OCI-LY7 (cell line): Measurements from ENCODE around the gene BAHCC1. TPM values are rescaled to one million over a fixed set of nuclear protein-coding genes. Genes with fewer than 3 reads are reported as not detected.

ENCODE experiments used
- BruUV-seq: library from RNA; stranded (reverse); fragments of 400-500 nt; replicated peaks from 2 replicates; lab custom pipeline; 2021; lab: Mats Ljungman, UMichigan
- CTCF ChIA-PET: fragments of 300-600 bp; sonication (Branson Sonifier 250); formaldehyde crosslinking; loops from one replicate; lab custom pipeline; 2022; ENCODE audit warnings: antibody characterized with exemption; ENCODE audit not compliant: unreplicated experiment; lab: Charles Lee
- POLR2A ChIA-PET: fragments of 300-600 bp; sonication (Branson Sonifier 250); formaldehyde crosslinking; loops from one replicate; lab custom pipeline; 2022; ENCODE audit warnings: antibody characterized with exemption; lab: Charles Lee
- DNase-seq: peaks from one replicate; pipeline ENCODE4 v3.0.0-alpha.2; 2015; ENCODE audit warnings: low spot score
- H2AFZ ChIP-seq: fragments of 200-600 bp; sonication (generic), shearing (Covaris generic); 2 replicates; pipeline ENCODE4 v1.6.1; 2014; ENCODE audit warnings: mild to moderate bottlenecking, antibody characterized with exemption, low read length, moderate library complexity
- H3K27ac ChIP-seq: fragments of 200-600 bp; sonication (generic); 2 replicates; pipeline ENCODE4 v1.5.1; 2014; ENCODE audit warnings: mixed run types, low read depth, mild to moderate bottlenecking, moderate library complexity, low read length, inconsistent platforms; ENCODE audit not compliant: poor library complexity, severe bottlenecking
- H3K36me3 ChIP-seq: fragments of 200-600 bp; sonication (generic); 2 replicates; pipeline ENCODE4 v1.6.1; 2014; ENCODE audit warnings: mild to moderate bottlenecking, antibody characterized with exemption, low read length, moderate library complexity, mixed read lengths; ENCODE audit not compliant: insufficient read depth
- H3K4me1 ChIP-seq: fragments of 200-600 bp; sonication (generic); 2 replicates; pipeline ENCODE4 v1.5.1; 2014; ENCODE audit warnings: mild to moderate bottlenecking, low read length; ENCODE audit not compliant: insufficient read depth, poor library complexity, severe bottlenecking
- H3K4me2 ChIP-seq: fragments of 200-600 bp; sonication (generic); 2 replicates; pipeline ENCODE4 v1.6.1; 2014; ENCODE audit warnings: mild to moderate bottlenecking, low read length
- H3K4me3 ChIP-seq: fragments of 200-600 bp; sonication (generic); 2 replicates; pipeline ENCODE4 v1.5.1; 2014; ENCODE audit warnings: mild to moderate bottlenecking, low read depth, low read length; ENCODE audit not compliant: poor library complexity, severe bottlenecking
- H3K79me2 ChIP-seq: fragments of 200-600 bp; sonication (generic); 2 replicates; pipeline ENCODE4 v1.6.1; 2016; ENCODE audit warnings: low read depth, mild to moderate bottlenecking, low read length, moderate library complexity, mixed read lengths; ENCODE audit not compliant: insufficient read depth
- H3K9me2 ChIP-seq: fragments of 200-600 bp; sonication (generic); 2 replicates; pipeline ENCODE4 v1.6.1; 2016; ENCODE audit warnings: mild to moderate bottlenecking, low read length, mixed read lengths; ENCODE audit not compliant: insufficient read depth
- H3K9me3 ChIP-seq: fragments of 200-600 bp; sonication (generic); 2 replicates; pipeline ENCODE4 v1.6.1; 2014; ENCODE audit warnings: mild to moderate bottlenecking, mixed run types, low read length, mixed read lengths
- H4K20me1 ChIP-seq: fragments of 200-600 bp; sonication (generic); 2 replicates; pipeline ENCODE4 v1.6.1; 2014; ENCODE audit warnings: mild to moderate bottlenecking, antibody characterized with exemption, low read length, moderate library complexity, mixed read lengths; ENCODE audit not compliant: insufficient read depth
- EZH2phosphoT487 ChIP-seq: fragments of 200-600 bp; sonication (generic); IDR thresholded peaks from 2 replicates; pipeline ENCODE4 v1.6.1; 2018; ENCODE audit warnings: low read depth, borderline replicate concordance, mild to moderate bottlenecking, mixed run types, antibody characterized with exemption, low read length, moderate library complexity, mixed read lengths
- intact Hi-C: fragments of 100-400 bp; cut with micrococcal nuclease; formaldehyde crosslinking; loops from one replicate; pipeline ENCODE4 v1.10.0; 2022; ENCODE audit not compliant: unreplicated experiment
- total RNA-seq, 2 experiments: library from RNA; depleted of rRNA in 1 of 2; stranded (reverse); fragments of >200 nt in 1 of 2; shearing (Covaris generic) in 1 of 2; gene quantifications; 2 replicates each; pipeline ENCODE4 v1.2.3, GENCODE V29; 2014 to 2022
- TF ChIP-seq, protein P1 (sequence below): fragments of 200-600 bp; sonication (generic); conservative IDR thresholded peaks from 2 replicates; pipeline ENCODE4 v1.5.1; 2014; ENCODE audit warnings: mild to moderate bottlenecking, antibody characterized with exemption, low read length, moderate library complexity, mixed read lengths

Gene BAHCC1
- total RNA-seq, 2 experiments from 2014 or later = 5.2 to 5.5 TPM

GRCh38 chr17:81491761-81492160 is 96.5 kb downstream of the BAHCC1 start:
- Histone ChIP-seq H3K9me3 (no peaks in the 10 kb centered on the region), H3K4me1 (peaks cover 37% of the 10 kb centered on the region), H3K79me2 (no peaks in the 10 kb centered on the region), H3K4me2 (no peak overlapping the region), H3K36me3 (no peaks in the 10 kb centered on the region), H2AFZ (no peak overlapping the region), H3K27ac (no peak overlapping the region), H3K9me2 (no peaks in the 10 kb centered on the region), H3K4me3 (no peak overlapping the region), H4K20me1 (no peaks in the 10 kb centered on the region)
- TF ChIP-seq EZH2phosphoT487 = no peak
- TF ChIP-seq, protein P1, sequence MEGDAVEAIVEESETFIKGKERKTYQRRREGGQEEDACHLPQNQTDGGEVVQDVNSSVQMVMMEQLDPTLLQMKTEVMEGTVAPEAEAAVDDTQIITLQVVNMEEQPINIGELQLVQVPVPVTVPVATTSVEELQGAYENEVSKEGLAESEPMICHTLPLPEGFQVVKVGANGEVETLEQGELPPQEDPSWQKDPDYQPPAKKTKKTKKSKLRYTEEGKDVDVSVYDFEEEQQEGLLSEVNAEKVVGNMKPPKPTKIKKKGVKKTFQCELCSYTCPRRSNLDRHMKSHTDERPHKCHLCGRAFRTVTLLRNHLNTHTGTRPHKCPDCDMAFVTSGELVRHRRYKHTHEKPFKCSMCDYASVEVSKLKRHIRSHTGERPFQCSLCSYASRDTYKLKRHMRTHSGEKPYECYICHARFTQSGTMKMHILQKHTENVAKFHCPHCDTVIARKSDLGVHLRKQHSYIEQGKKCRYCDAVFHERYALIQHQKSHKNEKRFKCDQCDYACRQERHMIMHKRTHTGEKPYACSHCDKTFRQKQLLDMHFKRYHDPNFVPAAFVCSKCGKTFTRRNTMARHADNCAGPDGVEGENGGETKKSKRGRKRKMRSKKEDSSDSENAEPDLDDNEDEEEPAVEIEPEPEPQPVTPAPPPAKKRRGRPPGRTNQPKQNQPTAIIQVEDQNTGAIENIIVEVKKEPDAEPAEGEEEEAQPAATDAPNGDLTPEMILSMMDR = no peak
- BruUV-seq = no TSS peak
- no peak for DNase-seq
- intact Hi-C loops = no loop called here
- ChIA-PET POLR2A (interaction anchor here (1.5 kb wide), 1 partner anchor 27 kb away, joined by 4 read pairs; no protein-coding TSS in a partner anchor), CTCF (no interaction called here)

GRCh38 chr17:81492202-81492601 is 96.9 kb downstream of the BAHCC1 start:
- CTCF ChIA-PET = interaction anchor here (0.7 kb wide), 1 partner anchor 72 kb away, joined by 5 read pairs; no protein-coding TSS in a partner anchor
- Histone ChIP-seq H3K9me2 (no peaks in the 10 kb centered on the region), H3K27ac (no peak overlapping the region), H3K9me3 (no peaks in the 10 kb centered on the region), H3K36me3 (no peaks in the 10 kb centered on the region), H3K4me1 (peaks cover 37% of the 10 kb centered on the region), H2AFZ (no peak overlapping the region), H4K20me1 (no peaks in the 10 kb centered on the region), H3K4me3 (no peak overlapping the region), H3K79me2 (no peaks in the 10 kb centered on the region), H3K4me2 (no peak overlapping the region)
- no peak for TF ChIP-seq EZH2phosphoT487
- TF ChIP-seq, protein P1 = no peak
- intact Hi-C loops = no loop called here
- DNase-seq = no peak
- BruUV-seq = no TSS peak
- POLR2A ChIA-PET = interaction anchor here (1.5 kb wide), 1 partner anchor 26 kb away, joined by 4 read pairs; no protein-coding TSS in a partner anchor

- Histone ChIP-seq H3K9me2 (no peaks in the 10 kb centered on the region), H3K36me3 (no peaks in the 10 kb centered on the region), H3K9me3 (no peaks in the 10 kb centered on the region), H3K27ac (no peak overlapping the region), H3K4me3 (no peak overlapping the region), H2AFZ (no peak overlapping the region), H3K79me2 (no peaks in the 10 kb centered on the region), H3K4me1 (peaks cover 32% of the 10 kb centered on the region), H3K4me2 (no peak overlapping the region), H4K20me1 (no peaks in the 10 kb centered on the region)
- TF ChIP-seq, protein P1 = no peak
- TF ChIP-seq EZH2phosphoT487 = no peak
- no TSS peak for BruUV-seq
- ChIA-PET POLR2A (interaction anchor here (1.5 kb wide), 1 partner anchor 26 kb away, joined by 4 read pairs; no protein-coding TSS in a partner anchor), CTCF (interaction anchor here (0.7 kb wide), 1 partner anchor 72 kb away, joined by 5 read pairs; no protein-coding TSS in a partner anchor)
- DNase-seq = no peak
- intact Hi-C loops = no loop called here
These were observed 97.4 kb downstream of the BAHCC1 start for GRCh38 chr17:81492706-81493105.
